Vagina (tissue), 2 donors: Measurements from ENCODE around the gene GJB4. TPM values are rescaled to one million over a fixed set of nuclear protein-coding genes. Genes with fewer than 3 reads are reported as not detected.
"Not testable (repeated sequence)": the region's sequence is repeated elsewhere in the genome, so short reads cannot be mapped to it uniquely, and the experiment has no call there.

Experiments used
- DNase-seq, 2 donors: peaks; one replicate each; pipeline ENCODE4 v3.0.0-alpha.2; 2017; ENCODE audit errors: extremely low spot score in 2 of 2
- H3K27ac ChIP-seq: fragments of 200-600 bp; sonication (generic); one replicate; pipeline ENCODE4 v1.5.1; 2019
- H3K27me3 ChIP-seq: fragments of 200-600 bp; sonication (generic); one replicate; pipeline ENCODE4 v1.5.1; 2019
- H3K36me3 ChIP-seq, 2 donors: fragments of 200-600 bp; sonication (generic); one replicate each; pipeline ENCODE4 v1.5.1; 2017 to 2019
- H3K4me1 ChIP-seq: fragments of 200-600 bp; sonication (generic); one replicate; pipeline ENCODE4 v1.5.1; 2019
- H3K4me3 ChIP-seq, 2 donors: fragments of 200-600 bp; sonication (generic); 1 replicate in 1 of 2; 2 replicates in 1 of 2; pipeline ENCODE4 v1.5.1; 2016 to 2019
- H3K9me3 ChIP-seq: fragments of 200-600 bp; sonication (generic); one replicate; pipeline ENCODE4 v1.5.1; 2019
- CTCF ChIP-seq, 3 experiments: fragments of 450-650 bp in 2 of 3; fragments of 200-600 bp in 1 of 3; sonication (generic) in 1 of 3; IDR thresholded peaks; one replicate each; pipeline ENCODE4 v1.5.1; 2017 to 2019; ENCODE audit warnings: antibody characterized with exemption in 3 of 3, mild to moderate bottlenecking in 2 of 3, moderate library complexity in 2 of 3
- POLR2A ChIP-seq, 2 donors: fragments of 450-650 bp; IDR thresholded peaks; one replicate each; pipeline ENCODE4 v1.6.1; 2017; ENCODE audit warnings: antibody characterized with exemption in 2 of 2, mild to moderate bottlenecking in 2 of 2, moderate library complexity in 2 of 2
- POLR2AphosphoS5 ChIP-seq, 2 donors: sonication (generic); formaldehyde crosslinking; IDR thresholded peaks; one replicate each; pipeline ENCODE4 v1.9.0; 2017; ENCODE audit warnings: antibody characterized with exemption in 2 of 2, mild to moderate bottlenecking in 2 of 2, low read depth in 1 of 2; ENCODE audit not compliant: insufficient read depth in 1 of 2
- intact Hi-C: fragments of 100-400 bp; cut with DNase I; formaldehyde crosslinking; loops from one replicate; pipeline ENCODE4 v1.15.1; 2023
- total RNA-seq: library from RNA; depleted of rRNA; stranded (reverse); fragments of >200 nt; gene quantifications from one replicate; pipeline ENCODE4 v1.2.3, GENCODE V29; 2016

The GJB4 gene
- total RNA-seq, 1 donor from 2014 or later, result 2.0 TPM

- Histone ChIP-seq H3K4me3 (no peak overlapping the region), H3K36me3 (no peaks in the 10 kb centered on the region), H3K27me3 (no peaks in the 10 kb centered on the region), H3K4me1 (no peaks in the 10 kb centered on the region), H3K9me3 (no peaks in the 10 kb centered on the region), H3K27ac (no peak overlapping the region)
- intact Hi-C loops, result no loop called here
- DNase-seq, result no peak
- TF ChIP-seq CTCF (IDR thresholded peaks at IDR 0.05) (no peak), POLR2A (IDR thresholded peaks at IDR 0.05) (no peak), POLR2AphosphoS5 (IDR thresholded peaks at IDR 0.05; ENCODE audit: insufficient read depth in 1 of 2, low read depth in 1 of 2) (no peak)
These were observed 9.3 kb downstream of the GJB4 start for GRCh38 chr1:34768856-34769255.

DNA sequence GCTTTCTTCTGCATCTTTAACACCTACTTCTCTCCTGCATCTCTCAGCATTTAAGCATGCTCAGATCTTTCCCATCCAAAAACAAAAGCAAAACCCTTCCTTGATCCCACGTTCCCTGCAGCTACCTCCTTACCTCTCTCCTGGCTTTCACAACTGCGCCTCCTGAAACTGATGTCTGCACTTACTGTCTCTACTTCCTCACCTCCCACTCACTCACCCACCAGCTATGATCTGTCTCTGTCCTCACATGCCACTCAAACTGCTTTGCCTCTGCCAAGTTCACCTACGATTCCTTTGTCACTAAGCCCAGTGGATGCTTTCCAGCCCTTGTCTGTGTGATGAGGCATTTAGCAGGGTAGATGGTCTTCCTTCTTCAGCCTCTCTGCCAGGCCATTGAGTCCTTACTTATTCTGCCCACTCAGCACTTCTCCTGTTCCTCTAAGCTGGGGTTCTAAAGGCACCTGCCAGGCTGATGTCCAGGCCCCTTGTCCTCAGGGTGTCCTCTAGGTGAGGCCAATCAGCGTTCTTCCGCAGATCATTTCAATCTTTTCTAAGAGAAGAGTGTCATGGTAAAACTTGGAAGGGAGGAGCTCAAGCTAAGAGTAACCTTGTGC is 11.5 kb downstream of the GJB4 start:
- DNase-seq, result no peak
- intact Hi-C loops, result no loop called here
- TF ChIP-seq POLR2AphosphoS5 (IDR thresholded peaks at IDR 0.05; ENCODE audit: insufficient read depth in 1 of 2, low read depth in 1 of 2) (no peak), CTCF (IDR thresholded peaks at IDR 0.05) (no peak), POLR2A (IDR thresholded peaks at IDR 0.05) (no peak)
- no peak overlapping the region for H3K4me3 ChIP-seq
- no peaks in the 10 kb centered on the region for H3K36me3 ChIP-seq
- no peak overlapping the region for H3K27ac ChIP-seq
- H3K4me1 ChIP-seq, result no peaks in the 10 kb centered on the region
- H3K27me3 ChIP-seq, result no peaks in the 10 kb centered on the region
- H3K9me3 ChIP-seq, result no peaks in the 10 kb centered on the region

- Histone ChIP-seq H3K4me3 (no peak overlapping the region), H3K4me1 (no peaks in the 10 kb centered on the region), H3K9me3 (no peaks in the 10 kb centered on the region), H3K27me3 (no peaks in the 10 kb centered on the region), H3K36me3 (no peaks in the 10 kb centered on the region), H3K27ac (no peak overlapping the region)
- intact Hi-C loops, result no loop called here
- TF ChIP-seq POLR2AphosphoS5 (IDR thresholded peaks at IDR 0.05; ENCODE audit: insufficient read depth in 1 of 2, low read depth in 1 of 2), result no peak
- DNase-seq, result no peak
These were observed 12.2 kb downstream of the GJB4 start for GRCh38 chr1:34771573-34772371.

GRCh38 chr1:34773114-34773513 is 13.6 kb downstream of the GJB4 start:
- intact Hi-C loops, H3K9me3 ChIP-seq, H3K27ac ChIP-seq, DNase-seq, H3K36me3 ChIP-seq, H3K4me1 ChIP-seq, H3K27me3 ChIP-seq, H3K4me3 ChIP-seq: not testable (repeated sequence)

DNA sequence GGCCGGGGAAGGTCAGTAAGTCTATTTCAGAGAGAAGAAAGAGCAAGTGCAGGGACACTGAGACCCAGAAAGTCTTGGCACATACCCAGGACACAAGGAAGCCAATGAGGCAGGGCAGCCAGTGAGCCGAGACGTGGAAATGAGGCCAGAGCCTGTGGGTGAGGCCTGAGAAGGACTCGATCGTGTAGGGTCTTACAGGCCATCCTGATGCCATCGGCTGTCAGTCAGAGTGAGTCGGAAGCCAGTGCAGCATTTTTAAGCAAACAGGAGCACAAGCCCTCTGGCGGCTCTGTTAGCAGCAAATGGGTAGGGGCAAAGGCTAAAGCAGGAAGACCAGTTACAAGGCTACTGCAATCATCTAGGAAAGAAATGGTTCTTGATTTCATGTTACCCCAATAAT is 15.4 kb downstream of the GJB4 start:
- Histone ChIP-seq H3K27ac (no peak overlapping the region), H3K36me3 (no peaks in the 10 kb centered on the region), H3K27me3 (no peaks in the 10 kb centered on the region), H3K4me3 (no peak overlapping the region), H3K4me1 (peaks cover 2% of the 10 kb centered on the region), H3K9me3 (no peaks in the 10 kb centered on the region)
- intact Hi-C loops, result no loop called here
- DNase-seq, result no peak
- no peak for TF ChIP-seq POLR2AphosphoS5 (IDR thresholded peaks at IDR 0.05; ENCODE audit: insufficient read depth in 1 of 2, low read depth in 1 of 2)
- no peak for TF ChIP-seq CTCF (IDR thresholded peaks at IDR 0.05)
- no peak for TF ChIP-seq POLR2A (IDR thresholded peaks at IDR 0.05)

DNA sequence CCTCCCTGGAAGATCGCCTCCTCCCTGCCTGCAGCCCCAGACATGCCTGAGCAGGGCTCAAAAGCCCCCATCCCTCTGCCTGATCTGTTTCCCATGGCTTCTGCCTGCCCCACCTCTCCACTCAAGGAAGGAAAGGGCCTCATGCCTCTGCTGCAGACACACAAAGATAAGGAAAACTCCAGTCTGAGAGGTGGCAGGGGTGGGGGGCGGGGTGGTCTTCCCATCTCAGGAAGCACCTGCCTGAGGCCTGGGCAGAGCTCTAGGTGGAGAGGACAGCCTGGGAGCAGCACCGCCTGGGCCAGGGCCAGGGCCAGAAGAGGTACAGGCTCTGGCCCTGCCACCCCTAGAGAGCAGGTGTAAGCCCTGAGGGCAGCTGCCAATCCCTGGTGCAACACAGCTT is 17.4 kb downstream of the GJB4 start:
- Histone ChIP-seq H3K9me3 (no peaks in the 10 kb centered on the region), H3K27me3 (no peaks in the 10 kb centered on the region), H3K36me3 (no peaks in the 10 kb centered on the region), H3K4me1 (peaks cover 20% of the 10 kb centered on the region), H3K27ac (no peak overlapping the region), H3K4me3 (no peak overlapping the region)
- intact Hi-C loops, result no loop called here
- TF ChIP-seq CTCF (IDR thresholded peaks at IDR 0.05) (no peak), POLR2AphosphoS5 (IDR thresholded peaks at IDR 0.05; ENCODE audit: insufficient read depth in 1 of 2, low read depth in 1 of 2) (no peak), POLR2A (IDR thresholded peaks at IDR 0.05) (no peak)
- DNase-seq, result no peak
